GM20431 (cell line): Measurements from ENCODE around the gene PDZD2.

Source experiments
- in situ Hi-C: fragments of 300-500 bp; cut with MseI, MboI; formaldehyde crosslinking; loops from one replicate; pipeline ENCODE4 v1.15.0; 2020; ENCODE audit warnings: low sequenced_read_pairs; ENCODE audit not compliant: unreplicated experiment

PDZD2 gene

GRCh38 chr5:31900296-31900865, 261.4 kb downstream of the PDZD2 start:
- in situ Hi-C loops, result no loop called here

DNA sequence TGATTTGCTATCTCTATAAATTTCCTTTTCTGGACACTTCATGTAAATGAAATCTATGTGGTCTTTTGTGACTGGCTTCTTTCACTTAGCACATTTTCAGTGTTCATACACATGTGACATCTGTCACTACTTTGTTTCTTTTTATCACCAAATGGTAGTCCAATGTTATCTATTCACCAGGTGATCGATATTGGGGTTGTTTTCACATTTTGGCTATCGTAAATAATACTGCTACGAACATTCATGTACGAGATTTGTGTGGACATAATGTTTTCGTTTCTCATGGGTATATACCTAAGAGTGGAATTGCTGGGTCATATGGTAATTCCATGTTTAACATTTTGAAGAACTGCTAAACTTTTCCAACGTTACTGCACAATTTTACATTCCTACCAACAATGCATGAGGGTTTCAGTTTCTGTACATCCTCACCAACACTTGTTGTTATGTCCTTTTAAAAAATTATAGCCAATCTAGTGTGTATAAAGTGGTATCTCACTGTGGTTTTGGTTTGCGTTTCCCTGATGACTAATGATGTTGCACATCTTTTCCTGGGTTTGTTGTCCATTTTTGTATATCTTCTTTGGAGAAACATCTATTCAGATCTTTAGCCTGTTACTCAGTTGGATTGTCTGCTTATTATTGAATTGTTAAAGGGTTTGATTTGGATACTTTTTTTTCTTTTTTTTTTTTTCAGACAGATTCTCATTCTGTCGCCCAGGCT, 263.0 kb downstream of the PDZD2 start:
- in situ Hi-C loops, result no loop called here

- in situ Hi-C loops, result no loop called here
These were observed 269.5 kb downstream of the PDZD2 start for GRCh38 chr5:31908396-31908795.

DNA sequence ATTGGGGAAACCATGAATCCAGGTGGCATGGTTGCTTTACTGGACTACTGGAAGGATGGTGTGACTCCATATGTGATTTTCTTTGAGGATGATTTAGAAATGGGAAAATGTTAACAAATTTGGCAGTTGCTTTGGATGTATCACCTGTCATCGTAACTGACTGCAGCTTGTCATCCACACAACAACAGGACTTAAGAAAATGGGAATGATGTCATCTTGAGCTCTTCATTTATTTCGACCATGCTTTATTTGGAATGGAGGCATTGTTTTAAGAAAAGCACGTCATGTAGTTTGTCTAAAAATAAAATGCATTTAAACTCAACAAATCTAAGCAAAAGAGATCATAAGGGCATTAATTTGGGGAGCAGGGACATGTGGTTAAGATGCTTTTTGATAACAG, 270.1 kb downstream of the PDZD2 start:
- in situ Hi-C loops, result no loop called here

DNA sequence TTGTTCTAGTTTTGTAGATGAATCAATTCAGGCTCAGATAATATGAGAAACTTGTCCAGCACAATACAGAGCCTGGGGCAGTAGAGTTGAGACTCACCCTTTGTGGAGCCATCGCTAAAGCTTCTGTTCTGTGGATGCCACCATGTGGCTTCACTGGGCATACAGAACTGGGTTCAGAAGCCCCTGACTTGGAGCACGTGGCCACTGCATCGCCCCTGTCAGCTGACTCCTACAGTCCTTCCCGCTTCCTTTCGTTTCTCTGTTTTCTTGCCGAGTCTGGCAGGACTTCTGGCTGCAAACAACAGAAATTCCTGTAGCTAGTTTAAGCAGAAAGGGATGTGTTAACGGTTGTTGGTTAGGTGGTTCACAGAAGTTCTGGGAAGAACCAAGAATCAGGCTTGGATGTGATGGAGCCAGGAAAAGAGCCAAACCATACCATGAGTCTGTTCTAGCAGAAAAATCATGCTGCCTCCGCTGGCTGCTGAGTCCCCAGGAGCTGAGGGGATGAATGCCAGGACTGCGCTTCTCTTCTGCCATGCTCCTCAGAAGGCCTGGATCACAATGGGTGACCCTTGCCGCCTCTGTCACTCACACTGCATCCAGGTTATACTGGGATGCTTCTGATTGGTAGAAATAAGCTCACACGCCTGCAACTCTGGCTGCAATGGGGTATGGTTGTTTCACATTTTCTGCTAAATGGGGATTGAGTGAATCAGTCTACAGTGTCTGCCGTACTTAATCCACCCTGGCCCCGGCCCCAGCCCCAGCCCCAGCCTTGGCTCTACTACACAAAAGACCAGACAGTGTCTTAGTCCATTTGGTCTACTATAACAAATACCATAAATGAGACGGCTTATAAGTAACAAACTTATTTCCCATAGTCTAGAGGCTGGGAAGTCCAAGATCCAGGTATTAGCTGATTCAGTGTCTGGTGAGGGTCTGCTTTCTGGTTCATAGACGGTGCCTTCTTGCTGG, 272.6 kb downstream of the PDZD2 start:
- in situ Hi-C loops, result no loop called here

- in situ Hi-C loops, result no loop called here
These were observed 274.9 kb downstream of the PDZD2 start for GRCh38 chr5:31913808-31914207.

DNA sequence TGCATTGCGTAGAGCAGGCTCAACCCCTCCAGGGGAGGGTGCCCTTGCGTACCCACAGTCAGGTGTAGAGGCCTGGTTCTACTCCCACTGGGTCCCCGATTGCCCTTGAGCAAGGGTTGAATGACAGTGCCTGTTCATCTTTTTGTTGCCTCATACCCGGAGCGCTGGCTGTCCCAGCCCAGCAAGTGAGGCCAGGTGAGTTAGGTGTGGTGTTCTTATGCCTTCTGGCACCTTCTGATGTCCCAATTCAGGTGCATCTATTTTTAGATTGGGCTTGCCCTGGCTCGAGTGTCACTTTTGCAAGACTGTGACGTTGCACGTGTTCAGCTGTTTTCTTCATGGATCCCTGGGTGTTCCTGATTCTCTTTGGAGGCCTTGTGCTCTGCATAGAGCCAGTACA, 277.4 kb downstream of the PDZD2 start:
- in situ Hi-C loops, result no loop called here

- in situ Hi-C loops, result no loop called here
These were observed 279.8 kb downstream of the PDZD2 start for GRCh38 chr5:31918739-31919138.

GRCh38 chr5:31921852-31922305, 282.9 kb downstream of the PDZD2 start:
- in situ Hi-C loops, result no loop called here

DNA sequence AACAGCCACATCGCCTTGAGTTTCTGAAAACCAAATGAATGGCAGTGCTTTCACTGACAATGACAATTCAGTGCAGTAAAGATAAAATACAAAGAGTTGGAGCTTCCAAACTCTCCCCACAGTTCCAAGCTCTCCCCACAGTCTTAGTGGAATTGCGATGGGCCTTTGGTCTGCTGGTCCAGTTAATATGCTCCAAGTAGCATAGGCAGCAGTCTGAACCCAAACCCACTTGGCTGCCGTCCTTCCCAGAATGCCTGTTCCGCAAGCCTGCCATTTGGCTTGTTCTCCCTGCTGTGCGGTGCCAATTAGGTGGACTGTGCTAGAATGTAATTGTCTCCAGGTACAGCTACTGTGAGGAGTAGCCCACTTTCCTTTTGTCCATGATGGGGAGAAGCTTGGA, 285.1 kb downstream of the PDZD2 start:
- in situ Hi-C loops, result no loop called here

DNA sequence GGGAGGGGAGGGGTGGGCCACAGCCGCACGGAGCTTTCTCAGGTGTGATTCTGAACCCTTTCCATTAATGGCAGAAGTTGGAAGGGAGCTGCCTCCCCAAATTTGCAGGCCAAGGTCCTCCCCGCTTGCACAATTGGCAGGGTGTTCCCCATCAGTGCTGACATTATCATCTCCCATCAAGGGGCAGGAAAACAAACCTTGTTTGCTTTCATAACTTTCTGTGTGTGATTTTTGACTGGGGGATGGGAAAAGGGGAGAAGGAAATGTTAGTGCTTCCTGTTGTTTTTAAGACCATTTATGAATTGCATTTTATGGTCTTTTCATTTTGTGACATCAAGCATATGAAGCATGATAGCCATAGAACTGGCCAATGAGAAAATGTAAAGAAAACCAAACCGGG, 292.9 kb downstream of the PDZD2 start:
- in situ Hi-C loops, result loop anchor here (25.0 kb wide), 1 partner anchor 130 kb away; no protein-coding TSS in a partner anchor

GRCh38 chr5:31934156-31934555, 295.2 kb downstream of the PDZD2 start:
- in situ Hi-C loops, result loop anchor here (25.0 kb wide), 1 partner anchor 128 kb away; no protein-coding TSS in a partner anchor

DNA sequence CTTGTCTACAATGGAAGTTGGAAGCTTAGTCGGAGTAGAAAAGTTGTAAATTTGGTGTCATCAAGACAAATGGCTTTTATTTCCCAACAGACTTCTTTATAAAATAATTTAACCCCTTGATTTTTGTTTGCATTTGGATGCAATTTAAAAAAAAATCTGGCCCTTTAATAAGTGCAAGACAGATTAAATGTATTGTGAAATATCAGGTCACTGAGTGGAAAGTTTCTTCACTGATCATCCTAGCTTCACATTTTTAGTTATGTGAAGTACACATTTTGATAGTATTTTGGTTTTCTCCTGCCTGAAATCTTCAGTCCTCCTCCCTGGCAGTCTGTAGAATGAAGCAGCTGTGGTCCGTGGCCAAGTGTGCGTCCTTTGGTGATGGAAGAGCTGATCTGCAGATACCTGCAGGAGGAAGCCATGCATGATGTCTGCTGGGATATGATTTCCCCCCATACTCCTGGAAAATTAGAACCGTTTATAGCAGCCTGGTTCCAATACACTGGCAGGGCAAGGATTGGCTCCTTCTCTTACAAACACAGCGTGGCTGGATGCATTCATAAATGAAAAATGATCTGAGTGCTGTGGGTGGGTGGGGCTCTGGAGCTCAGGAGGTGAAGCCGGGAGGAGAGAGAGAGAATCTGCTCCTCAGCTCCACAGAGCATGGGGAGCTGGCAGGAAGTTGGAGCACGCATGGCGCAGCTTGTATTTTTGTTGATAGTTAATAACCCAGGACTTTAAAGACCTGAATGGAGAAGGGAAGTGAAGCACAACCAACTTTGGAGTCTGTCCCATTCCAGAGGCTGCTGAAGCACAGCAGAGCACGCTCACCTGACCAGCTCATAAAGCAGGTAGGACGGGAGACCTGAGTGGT, 296.8 kb downstream of the PDZD2 start:
- in situ Hi-C loops, result loop anchor here (25.0 kb wide), 1 partner anchor 127 kb away; no protein-coding TSS in a partner anchor

- in situ Hi-C loops, result loop anchor here (25.0 kb wide), 1 partner anchor 126 kb away; no protein-coding TSS in a partner anchor
These were observed 297.8 kb downstream of the PDZD2 start for GRCh38 chr5:31936683-31937082.

- in situ Hi-C loops, result loop anchor here (25.0 kb wide), 1 partner anchor 125 kb away; no protein-coding TSS in a partner anchor
These were observed 298.3 kb downstream of the PDZD2 start for GRCh38 chr5:31937226-31937625.

- in situ Hi-C loops, result loop anchor here (25.0 kb wide), 1 partner anchor 125 kb away; no protein-coding TSS in a partner anchor
These were observed 298.8 kb downstream of the PDZD2 start for GRCh38 chr5:31937703-31938102.

- in situ Hi-C loops, result loop anchor here (25.0 kb wide), 1 partner anchor 123 kb away; no protein-coding TSS in a partner anchor
These were observed 300.2 kb downstream of the PDZD2 start for GRCh38 chr5:31939151-31939550.

DNA sequence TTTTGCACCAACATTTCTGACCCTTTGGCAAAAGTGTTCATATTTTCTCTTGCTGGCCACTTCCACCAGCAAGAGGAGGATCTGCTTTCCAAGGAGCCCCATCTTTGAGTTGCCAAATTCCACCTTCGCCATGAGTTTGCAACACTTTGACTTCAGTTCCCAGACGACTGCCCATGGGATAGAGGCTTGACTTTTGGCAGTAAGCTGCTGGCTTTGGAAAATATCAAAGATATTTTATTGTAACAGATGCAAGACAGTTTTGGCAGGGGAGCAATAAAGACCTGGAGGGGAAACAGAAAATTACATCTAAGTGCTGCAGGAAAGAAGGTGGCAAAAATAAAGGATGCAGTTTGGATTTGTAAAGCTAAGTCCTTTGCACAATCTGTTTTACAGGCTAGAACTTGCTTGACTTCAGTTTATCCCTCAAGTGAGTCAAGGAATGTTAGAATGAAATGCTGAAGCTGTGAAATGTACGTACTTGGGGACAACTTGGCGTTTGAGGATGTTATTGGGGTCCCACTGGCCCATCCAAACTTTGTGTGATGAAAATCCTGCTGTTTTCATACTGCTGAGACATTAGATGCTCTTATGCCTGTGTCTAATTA, 302.3 kb downstream of the PDZD2 start:
- in situ Hi-C loops, result loop anchor here (25.0 kb wide), 1 partner anchor 121 kb away; no protein-coding TSS in a partner anchor

DNA sequence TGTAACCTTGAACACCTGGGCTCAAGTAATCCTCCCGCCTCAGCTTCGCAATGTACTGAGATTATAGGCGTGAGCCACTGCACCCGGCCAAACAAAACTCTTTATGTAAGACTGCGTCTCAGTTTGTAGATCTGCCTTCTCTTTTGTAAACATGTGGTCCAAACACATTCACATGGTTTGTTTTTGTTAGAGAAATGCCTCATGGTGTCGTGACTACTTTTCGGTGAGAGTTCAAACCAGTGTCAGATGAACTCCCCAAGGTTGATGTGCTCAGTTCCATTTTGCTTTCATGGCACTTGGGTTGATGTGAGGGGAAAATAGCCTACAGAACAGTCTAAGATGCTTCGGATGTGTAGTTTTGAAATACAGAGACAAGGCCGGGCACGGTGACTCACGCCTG, 303.6 kb downstream of the PDZD2 start:
- in situ Hi-C loops, result loop anchor here (25.0 kb wide), 1 partner anchor 120 kb away; no protein-coding TSS in a partner anchor
